IMR-90 (cell line): ENCODE data around the gene ALDH1A2. TPM values are rescaled to one million over a fixed set of nuclear protein-coding genes. Genes with fewer than 3 reads are reported as not detected.

Experiments
- ATAC-seq: fragments of 200-7000 bp; cut with Tn5 transposase; 2 replicates; pipeline ENCODE4 v1.9.1; 2020; ENCODE audit warnings: low read depth, mild to moderate bottlenecking, moderate library complexity
- BruUV-seq: library from RNA; stranded (reverse); fragments of 400-500 nt; replicated peaks from 2 replicates; lab custom pipeline; 2021; lab: Mats Ljungman, UMichigan
- CTCF ChIA-PET: fragments of 300-600 bp; formaldehyde crosslinking; extraction: SDS; loops from one replicate; lab custom pipeline; 2021; ENCODE audit warnings: antibody characterized with exemption; lab: Yijun Ruan, JAX
- POLR2A ChIA-PET: fragments of 300-600 bp; sonication (Branson Sonifier 250); formaldehyde crosslinking; loops from one replicate; lab custom pipeline; 2022; ENCODE audit warnings: antibody characterized with exemption; ENCODE audit not compliant: unreplicated experiment; lab: Charles Lee
- DNase-seq: peaks from one replicate; pipeline ENCODE4 v3.0.0; 2013
- H2AFZ ChIP-seq: replicated peaks from 2 replicates; pipeline ENCODE3; 2013; ENCODE audit warnings: low read length, mild to moderate bottlenecking; ENCODE audit not compliant: poor library complexity
- H2AK5ac ChIP-seq: 2 replicates; pipeline ENCODE4 v1.6.1; 2013; ENCODE audit warnings: low read depth, low read length, inconsistent platforms
- H2AK9ac ChIP-seq: replicated peaks from 2 replicates; pipeline ENCODE3; 2013; ENCODE audit warnings: mild to moderate bottlenecking, low read depth, low read length, moderate library complexity; ENCODE audit not compliant: poor library complexity
- H2BK120ac ChIP-seq: 2 replicates; pipeline ENCODE4 v1.6.1; 2013; ENCODE audit warnings: low read depth, low read length, inconsistent platforms
- H2BK15ac ChIP-seq: 3 replicates; pipeline ENCODE4 v1.6.1; 2013; ENCODE audit warnings: low read depth, low read length, inconsistent platforms
- H2BK20ac ChIP-seq: 2 replicates; pipeline ENCODE4 v1.6.1; 2013; ENCODE audit warnings: low read depth, mild to moderate bottlenecking, inconsistent platforms, low read length, moderate library complexity
- H2BK5ac ChIP-seq: 2 replicates; pipeline ENCODE4 v1.6.1; 2013; ENCODE audit warnings: mild to moderate bottlenecking, low read depth, low read length, inconsistent platforms; ENCODE audit not compliant: poor library complexity, severe bottlenecking
- H3K14ac ChIP-seq: replicated peaks from 2 replicates; pipeline ENCODE4 v1.6.1; 2013; ENCODE audit warnings: low read depth, low read length, inconsistent platforms
- H3K18ac ChIP-seq: 2 replicates; pipeline ENCODE4 v1.6.1; 2013; ENCODE audit warnings: low read depth, low read length, control low read depth
- H3K23ac ChIP-seq: 2 replicates; pipeline ENCODE4 v1.6.1; 2013; ENCODE audit warnings: low read depth, low read length, inconsistent platforms
- H3K27ac ChIP-seq: 2 replicates; pipeline ENCODE4 v1.5.1; 2013; ENCODE audit warnings: mild to moderate bottlenecking, control low read depth, low read length; ENCODE audit not compliant: insufficient read depth
- H3K27me3 ChIP-seq: 2 replicates; pipeline ENCODE4 v1.6.1; 2013; ENCODE audit warnings: low read length; ENCODE audit not compliant: control insufficient read depth, insufficient read depth
- H3K36me3 ChIP-seq: 2 replicates; pipeline ENCODE4 v1.6.1; 2013; ENCODE audit warnings: low read length, mixed read lengths; ENCODE audit not compliant: control insufficient read depth, insufficient read depth
- H3K4ac ChIP-seq: 2 replicates; pipeline ENCODE4 v1.6.1; 2013; ENCODE audit warnings: low read depth, low read length, inconsistent platforms
- H3K4me1 ChIP-seq: 2 replicates; pipeline ENCODE4 v1.6.1; 2013; ENCODE audit warnings: low read length, mixed read lengths; ENCODE audit not compliant: control insufficient read depth, insufficient read depth
- H3K4me2 ChIP-seq: 2 replicates; pipeline ENCODE4 v1.6.1; 2013; ENCODE audit warnings: low read depth, mild to moderate bottlenecking, control low read depth, low read length, moderate library complexity
- H3K4me3 ChIP-seq: 2 replicates; pipeline ENCODE4 v1.5.1; 2013; ENCODE audit warnings: low read depth, mild to moderate bottlenecking, control low read depth, low read length, moderate library complexity; ENCODE audit not compliant: insufficient read depth
- H3K56ac ChIP-seq: 2 replicates; pipeline ENCODE4 v1.6.1; 2013; ENCODE audit warnings: low read length, inconsistent platforms; ENCODE audit not compliant: insufficient read depth; ENCODE audit errors: extremely low read depth
- H3K79me1 ChIP-seq, 2 experiments: 2 replicates each; pipeline ENCODE4 v1.6.1; 2013; ENCODE audit warnings: low read length in 2 of 2, inconsistent platforms in 1 of 2, low read depth in 1 of 2
- H3K9ac ChIP-seq: 2 replicates; pipeline ENCODE4 v1.6.1; 2013; ENCODE audit warnings: low read depth, low read length, control low read depth
- H3K9me1 ChIP-seq: 2 replicates; pipeline ENCODE4 v1.6.1; 2013; ENCODE audit warnings: low read length, inconsistent platforms; ENCODE audit not compliant: insufficient read depth
- H3K9me3 ChIP-seq: 2 replicates; pipeline ENCODE4 v1.6.1; 2013; ENCODE audit warnings: low read length; ENCODE audit not compliant: control insufficient read depth, insufficient read depth
- H4K20me1 ChIP-seq: 2 replicates; pipeline ENCODE4 v1.6.1; 2013; ENCODE audit warnings: low read length, inconsistent platforms; ENCODE audit not compliant: insufficient read depth
- H4K5ac ChIP-seq: 2 replicates; pipeline ENCODE4 v1.6.1; 2013; ENCODE audit warnings: mild to moderate bottlenecking, low read depth, low read length, control low read depth
- H4K8ac ChIP-seq, 2 experiments: 2 replicates each; pipeline ENCODE4 v1.6.1; 2013; ENCODE audit warnings: low read depth in 2 of 2, low read length in 2 of 2, control low read depth in 1 of 2, inconsistent platforms in 1 of 2
- H4K91ac ChIP-seq: 2 replicates; pipeline ENCODE4 v1.6.1; 2013; ENCODE audit warnings: low read depth, low read length, inconsistent platforms; ENCODE audit not compliant: insufficient read depth
- CHD1 ChIP-seq: IDR thresholded peaks from 2 replicates; pipeline ENCODE4 v1.6.1; 2012; ENCODE audit warnings: low read depth, low read length, improper control_type of control experiment
- MAFK ChIP-seq: IDR thresholded peaks from 2 replicates; pipeline ENCODE4 v1.6.1; 2012; ENCODE audit warnings: low read depth, low read length, improper control_type of control experiment
- MAZ ChIP-seq: IDR thresholded peaks from 2 replicates; pipeline ENCODE4 v1.6.1; 2012; ENCODE audit warnings: low read depth, mild to moderate bottlenecking, low read length, improper control_type of control experiment, moderate library complexity, borderline replicate concordance
- WGBS, 2 experiments: methylation state at CpG; one replicate each; pipeline versions ENCODE4 v1.1.5 to v1.1.7; 2013; ENCODE audit warnings: missing lambda C conversion rate in 2 of 2; ENCODE audit not compliant: insufficient read length in 1 of 2; ENCODE audit errors: extremely low coverage in 2 of 2; 5-methylcytosine and 5-hydroxymethylcytosine counted together
- dilution Hi-C: fragments of 300-500 bp; cut with HindIII; formaldehyde crosslinking; loops from one replicate; pipeline ENCODE4 v1.14.3; 2018; ENCODE audit warnings: low sequenced_read_pairs; ENCODE audit not compliant: unreplicated experiment
- in situ Hi-C: fragments of 300-500 bp; cut with MboI; formaldehyde crosslinking; loops from 3 replicates; pipeline ENCODE4 v1.14.3; 2019; ENCODE audit warnings: low sequenced_read_pairs, inconsistent platforms, mixed read lengths
- intact Hi-C: fragments of 100-400 bp; cut with micrococcal nuclease; formaldehyde crosslinking; loops from 2 replicates; pipeline ENCODE4 v1.10.0; 2022
- polyA plus RNA-seq, 3 experiments: library from polyadenylated mRNA; depleted of rRNA; stranded (reverse); fragments of >200 nt; gene quantifications; 2 replicates each; pipeline ENCODE4 v1.2.3, GENCODE V29; 2012; ENCODE audit warnings: low replicate concordance in 1 of 3
- total RNA-seq: library from RNA; depleted of rRNA; stranded (reverse); fragments of >200 nt; gene quantifications from 2 replicates; pipeline ENCODE4 v1.2.3, GENCODE V29; 2012

The ALDH1A2 gene
- total and polyA plus RNA-seq, 2 of the 4 experiments (the other 2 are of a cell fraction) = not detected

DNA sequence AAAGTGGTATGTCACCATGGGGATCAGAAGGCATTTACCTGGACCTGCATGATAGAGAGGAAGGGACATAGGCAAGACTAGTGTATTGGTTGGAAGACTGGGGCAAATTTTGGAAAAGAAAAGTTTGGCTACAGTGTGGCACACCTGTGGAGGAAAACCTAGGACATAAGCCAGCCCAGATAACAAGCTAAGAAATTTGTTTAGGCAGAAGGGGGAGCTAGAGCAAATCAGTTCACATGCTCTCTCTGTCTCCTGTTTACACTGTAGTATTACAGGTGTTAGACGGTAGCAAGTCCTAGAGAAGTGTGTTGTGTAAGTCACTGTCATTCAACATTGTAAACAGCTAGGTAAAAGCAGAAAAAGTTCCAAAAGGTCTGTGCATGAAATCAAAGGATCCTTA lies 11.9 kb upstream of the ALDH1A2 start:
- TF ChIP-seq MAFK (no peak), MAZ (no peak), CHD1 (no peak)
- Histone ChIP-seq H4K8ac (no peak overlapping the region), H4K5ac (no peak overlapping the region), H2AK5ac (no peak overlapping the region), H3K4ac (no peak overlapping the region), H3K9me3 (no peaks in the 10 kb centered on the region), H3K4me1 (no peaks in the 10 kb centered on the region), H3K9me1 (no peaks in the 10 kb centered on the region), H4K91ac (no peak overlapping the region), H3K79me1 (no peaks in the 10 kb centered on the region), H3K4me3 (no peak overlapping the region), H3K9ac (no peak overlapping the region), H3K36me3 (no peaks in the 10 kb centered on the region), H3K18ac (no peak overlapping the region), H3K56ac (no peak overlapping the region), H2AFZ (no peak overlapping the region), H2BK5ac (no peak overlapping the region), H2BK15ac (no peak overlapping the region), H2BK120ac (no peak overlapping the region), H3K23ac (no peak overlapping the region), H4K20me1 (no peaks in the 10 kb centered on the region), H3K14ac (no peak overlapping the region), H2AK9ac (no peak overlapping the region), H2BK20ac (no peak overlapping the region), H3K4me2 (no peak overlapping the region), H3K27ac (no peak overlapping the region), H3K27me3 (peaks cover 5% of the 10 kb centered on the region)
- no peak for ATAC-seq
- ChIA-PET CTCF (no interaction called here), POLR2A (no interaction called here)
- BruUV-seq = no TSS peak
- dilution Hi-C loops (no loop called here), in situ Hi-C loops (no loop called here), intact Hi-C loops (loop anchor here (10.0 kb wide), 2 partner anchors 413 to 513 kb away; no protein-coding TSS in a partner anchor)
- DNase-seq = no peak
- no CpG with 5 or more reads among the region's 1 CpG for WGBS, 2 experiments
